DLD1 (cell line): Measurements from ENCODE around the gene TTC27.
"Not testable (repeated sequence)": the region's sequence is repeated elsewhere in the genome, so short reads cannot be mapped to it uniquely, and the experiment has no call there.

Experiments
- in situ Hi-C: cut with HindIII; loops from 2 replicates; pipeline ENCODE4 v1.10.0; 2017; ENCODE audit warnings: low sequenced_read_pairs

Gene TTC27

GRCh38 chr2:32627814-32628579 lies at the start of gene TTC27:
Gene TTC27 (plus strand): TSS chr2:32628050. CDS start chr2:32628293, 243 bp downstream.
- in situ Hi-C loops, result no loop called here

- in situ Hi-C loops, result no loop called here
Measured at GRCh38 chr2:32591669-32592463, 36.0 kb upstream of the TTC27 start.

GRCh38 chr2:32594573-32594972 lies 33.3 kb upstream of the TTC27 start:
- in situ Hi-C loops, result no loop called here

- in situ Hi-C loops, result no loop called here
Measured at GRCh38 chr2:32611366-32611765, 16.5 kb upstream of the TTC27 start.

- in situ Hi-C loops, result no loop called here
Measured at GRCh38 chr2:32611771-32612170, 16.1 kb upstream of the TTC27 start.

GRCh38 chr2:32614084-32614483 lies 13.8 kb upstream of the TTC27 start:
- in situ Hi-C loops, result no loop called here

GRCh38 chr2:32617599-32618189 lies 10.2 kb upstream of the TTC27 start:
- in situ Hi-C loops, result no loop called here

GRCh38 chr2:32622570-32623310 lies 5.1 kb upstream of the TTC27 start:
- in situ Hi-C loops, result no loop called here

- in situ Hi-C loops, result no loop called here
Measured at GRCh38 chr2:32623311-32623706, 4.5 kb upstream of the TTC27 start.

GRCh38 chr2:32624812-32625211 lies 3.0 kb upstream of the TTC27 start:
- in situ Hi-C loops, result no loop called here

GRCh38 chr2:32626639-32627221 lies 1.1 kb upstream of the TTC27 start:
- in situ Hi-C loops, result no loop called here

GRCh38 chr2:32627441-32627813 lies 423 bp upstream of the TTC27 start:
- in situ Hi-C loops, result no loop called here

- in situ Hi-C loops, result no loop called here
Measured at GRCh38 chr2:32632089-32632488, 4.2 kb downstream of the TTC27 start.

- in situ Hi-C loops, result no loop called here
Measured at GRCh38 chr2:32633040-32633439, 5.2 kb downstream of the TTC27 start.

GRCh38 chr2:32638548-32638947 lies 10.7 kb downstream of the TTC27 start:
- in situ Hi-C loops, result not testable (repeated sequence)

GRCh38 chr2:32641180-32641579 lies 13.3 kb downstream of the TTC27 start:
- in situ Hi-C loops, result no loop called here

GRCh38 chr2:32647180-32647651 lies 19.4 kb downstream of the TTC27 start:
- in situ Hi-C loops, result no loop called here

GRCh38 chr2:32652555-32653209 lies 24.8 kb downstream of the TTC27 start:
- in situ Hi-C loops, result no loop called here

- in situ Hi-C loops, result no loop called here
Measured at GRCh38 chr2:32656069-32656468, 28.2 kb downstream of the TTC27 start.

- in situ Hi-C loops, result no loop called here
Measured at GRCh38 chr2:32663864-32664263, 36.0 kb downstream of the TTC27 start.
